Upper lobe of right lung (tissue), 1 donor: ENCODE data around the gene SERPINE3. TPM values are rescaled to one million over a fixed set of nuclear protein-coding genes. Genes with fewer than 3 reads are reported as not detected.

Experiments used
- ATAC-seq: fragments of 200-7000 bp; cut with Tn5 transposase; one replicate; pipeline ENCODE4 v1.9.1; 2020; ENCODE audit warnings: mild to moderate bottlenecking, moderate library complexity
- DNase-seq: peaks from one replicate; pipeline ENCODE4 v3.0.0-alpha.2; 2020
- H3K27ac ChIP-seq: fragments of 200-600 bp; one replicate; pipeline ENCODE4 v1.8.0; 2022
- H3K27me3 ChIP-seq: fragments of 200-600 bp; one replicate; pipeline ENCODE4 v1.8.0; 2022; ENCODE audit warnings: mild to moderate bottlenecking
- H3K36me3 ChIP-seq: fragments of 200-600 bp; one replicate; pipeline ENCODE4 v1.8.0; 2022
- H3K4me1 ChIP-seq: fragments of 200-600 bp; one replicate; pipeline ENCODE4 v1.8.0; 2022
- H3K4me3 ChIP-seq: fragments of 200-600 bp; one replicate; pipeline ENCODE4 v1.8.0; 2022; ENCODE audit warnings: mild to moderate bottlenecking
- H3K9me3 ChIP-seq: fragments of 200-600 bp; one replicate; pipeline ENCODE4 v1.8.0; 2022
- CTCF ChIP-seq: fragments of 200-600 bp; IDR thresholded peaks from one replicate; pipeline ENCODE4 v1.8.0; 2022; ENCODE audit warnings: antibody characterized with exemption
- intact Hi-C: fragments of 100-400 bp; cut with DNase I; formaldehyde crosslinking; loops from one replicate; pipeline ENCODE4 v1.11.0; 2022
- total RNA-seq: library from RNA; stranded (reverse); fragmentation: NEBNext Ultra II Directional; extraction: Animal tissue kit (Norgen Biotek cat#: 25700); gene quantifications from one replicate; pipeline ENCODE4 v1.2.1, GENCODE V29; 2021
- donor health status: DM: no; HTN: yes; CAD: no; lungs with severe emphysema.

SERPINE3 gene
- total RNA-seq, 1 donor from 2014 or later, result not detected

- intact Hi-C loops, result no loop called here
- TF ChIP-seq CTCF, result no peak
- Histone ChIP-seq H3K4me3 (no peak overlapping the region), H3K27me3 (no peaks in the 10 kb centered on the region), H3K9me3 (no peaks in the 10 kb centered on the region), H3K27ac (no peak overlapping the region), H3K36me3 (no peaks in the 10 kb centered on the region), H3K4me1 (no peaks in the 10 kb centered on the region)
- ATAC-seq (no peak), DNase-seq (no peak)
These were observed 16.7 kb upstream of the SERPINE3 start for GRCh38 chr13:51322826-51323225.

- intact Hi-C loops, result no loop called here
- DNase-seq, result no peak
- no peak for ATAC-seq
These were observed 15.5 kb upstream of the SERPINE3 start for GRCh38 chr13:51323824-51324511.

DNA sequence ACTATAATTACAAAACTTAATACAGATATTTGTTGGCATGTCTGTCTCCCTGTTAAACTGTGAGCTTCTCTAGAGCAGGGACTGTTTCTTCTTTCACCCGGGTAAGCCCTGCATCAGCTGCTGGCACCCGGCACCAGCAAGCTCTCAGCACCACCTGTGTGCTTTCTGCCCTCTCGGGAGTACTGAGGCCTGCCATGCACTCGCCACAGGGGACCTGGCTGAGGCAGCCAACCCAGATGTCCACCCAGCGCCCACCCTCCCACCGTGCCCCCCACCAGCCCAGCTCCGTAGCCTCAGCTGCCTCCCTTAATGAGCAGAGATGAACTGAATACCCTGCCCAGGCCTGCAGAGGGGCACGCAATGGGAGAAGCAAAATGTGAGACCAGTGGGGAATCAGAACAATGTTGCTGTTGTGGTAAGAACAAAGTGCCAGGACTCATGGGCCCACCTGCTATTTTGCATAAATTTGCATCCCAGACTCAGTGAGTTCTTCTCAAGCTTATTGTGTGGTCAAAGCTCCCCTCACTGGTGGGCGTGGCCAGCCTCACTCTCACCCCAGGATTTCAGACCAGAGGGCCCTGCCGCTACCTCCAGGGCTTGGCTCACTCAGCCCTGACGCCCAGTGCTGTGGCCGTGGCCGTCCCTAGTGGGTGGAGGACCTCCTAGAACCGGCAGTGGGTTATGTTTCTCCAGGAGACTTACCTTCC, 14.6 kb upstream of the SERPINE3 start:
- H3K27ac ChIP-seq, result no peak overlapping the region
- no peak for ATAC-seq
- no peak for DNase-seq
- no peak for TF ChIP-seq CTCF
- intact Hi-C loops, result no loop called here
- no peak overlapping the region for H3K4me3 ChIP-seq
- no peaks in the 10 kb centered on the region for H3K4me1 ChIP-seq
- H3K27me3 ChIP-seq, result no peaks in the 10 kb centered on the region
- no peaks in the 10 kb centered on the region for H3K36me3 ChIP-seq
- H3K9me3 ChIP-seq, result no peaks in the 10 kb centered on the region

More at GRCh38 chr13:51323824-51324511, 15.5 kb upstream of the SERPINE3 start:
- no peaks in the 10 kb centered on the region for H3K27me3 ChIP-seq
- H3K9me3 ChIP-seq, result no peaks in the 10 kb centered on the region
- no peaks in the 10 kb centered on the region for H3K36me3 ChIP-seq
- H3K4me1 ChIP-seq, result no peaks in the 10 kb centered on the region
- H3K4me3 ChIP-seq, result no peak overlapping the region
- H3K27ac ChIP-seq, result no peak overlapping the region
- TF ChIP-seq CTCF, result no peak

- DNase-seq, result no peak
- intact Hi-C loops, result no loop called here
- Histone ChIP-seq H3K27ac (no peak overlapping the region), H3K27me3 (no peaks in the 10 kb centered on the region), H3K4me1 (no peaks in the 10 kb centered on the region), H3K9me3 (no peaks in the 10 kb centered on the region), H3K4me3 (no peak overlapping the region), H3K36me3 (no peaks in the 10 kb centered on the region)
- no peak for ATAC-seq
- no peak for TF ChIP-seq CTCF
These were observed 13.7 kb upstream of the SERPINE3 start for GRCh38 chr13:51325837-51326236.

DNA sequence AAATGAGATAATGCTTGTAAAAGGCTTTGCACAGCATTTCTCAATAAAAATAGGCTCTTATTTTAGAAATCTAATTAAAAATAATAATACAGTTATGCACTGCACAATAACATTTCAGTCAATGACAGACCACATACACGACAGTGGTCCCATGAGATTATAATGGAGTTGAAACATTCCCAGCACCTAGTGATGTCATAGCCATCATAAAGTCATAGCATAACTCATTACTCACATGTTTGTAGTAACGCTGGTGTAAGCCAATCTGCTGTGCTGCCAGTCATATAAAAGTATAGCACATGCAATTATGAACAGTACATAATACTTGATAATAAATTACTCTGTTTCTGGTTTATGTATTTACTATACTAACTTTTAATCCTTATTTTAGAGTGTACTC, 12.7 kb upstream of the SERPINE3 start:
- no peak overlapping the region for H3K4me3 ChIP-seq
- DNase-seq, result no peak
- H3K36me3 ChIP-seq, result no peaks in the 10 kb centered on the region
- intact Hi-C loops, result no loop called here
- H3K27ac ChIP-seq, result no peak overlapping the region
- H3K4me1 ChIP-seq, result no peaks in the 10 kb centered on the region
- H3K9me3 ChIP-seq, result no peaks in the 10 kb centered on the region
- no peaks in the 10 kb centered on the region for H3K27me3 ChIP-seq
- ATAC-seq, result no peak
- TF ChIP-seq CTCF, result no peak
